Epithelial cell of proximal tubule (primary cell): ENCODE results near the gene TIMM22. TPM values are rescaled to one million over a fixed set of nuclear protein-coding genes. Genes with fewer than 3 reads are reported as not detected.
"Not testable (repeated sequence)": the region's sequence is repeated elsewhere in the genome, so short reads cannot be mapped to it uniquely, and the experiment has no call there.

Source experiments
- DNase-seq: peaks from one replicate; pipeline ENCODE4 v3.0.0-alpha.2; 2011; ENCODE audit warnings: low read depth
- H3K4me3 ChIP-seq: 2 replicates; pipeline ENCODE4 v1.5.1; 2011; ENCODE audit warnings: low read depth, mild to moderate bottlenecking, low read length
- CTCF ChIP-seq: conservative IDR thresholded peaks from 2 replicates; pipeline ENCODE4 v1.5.1; 2012; ENCODE audit warnings: low read depth, mild to moderate bottlenecking, low read length
- total RNA-seq: library from RNA; depleted of rRNA; stranded (reverse); fragments of >200 nt; gene quantifications from 2 replicates; pipeline ENCODE4 v1.2.3, GENCODE V29; 2015

TIMM22 gene
- total RNA-seq, 1 donor from 2014 or later, result 18.7 TPM

DNA sequence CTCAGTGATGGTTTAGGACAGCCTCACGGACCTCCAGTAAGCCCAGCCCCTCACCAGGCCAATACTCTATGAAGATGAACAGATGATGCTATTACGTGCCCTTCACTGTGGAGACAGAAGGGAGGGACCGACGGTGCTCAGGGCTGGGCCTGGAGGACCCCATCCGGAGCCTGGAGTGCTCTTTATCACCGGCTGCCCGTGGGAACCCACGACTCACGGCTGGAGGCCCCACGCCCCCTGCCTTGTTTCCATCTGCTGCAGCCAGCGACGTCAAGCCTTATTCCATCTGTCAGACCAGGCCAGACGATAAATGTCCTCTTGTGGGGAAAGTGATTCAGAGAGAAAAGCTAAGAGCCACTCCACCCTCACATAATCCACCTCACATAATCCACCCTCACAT lies 4.0 kb upstream of the TIMM22 start:
- no peak for DNase-seq
- H3K4me3 ChIP-seq, result no peak overlapping the region
- TF ChIP-seq CTCF, result no peak

DNA sequence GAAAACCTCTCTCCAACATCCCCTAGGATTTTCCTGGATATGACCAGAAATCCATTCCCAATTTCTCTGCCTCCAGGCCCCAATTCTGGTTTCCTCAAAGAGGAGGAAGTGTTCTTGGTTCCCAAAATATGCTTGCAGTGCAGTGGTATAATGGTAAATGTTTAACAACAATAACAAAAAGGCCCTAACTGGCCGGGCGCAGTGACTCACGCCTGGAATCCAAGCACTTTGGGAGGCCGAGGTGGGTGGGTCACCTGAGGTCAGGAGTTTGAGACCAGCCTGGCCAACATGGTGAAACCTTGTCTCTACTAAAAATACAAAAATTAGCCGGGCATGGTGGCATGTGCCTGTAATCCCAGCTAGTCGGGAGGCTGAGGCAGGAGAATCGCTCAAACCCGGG lies 1.6 kb upstream of the TIMM22 start:
- DNase-seq, result peak; percentile 46
- not testable (repeated sequence) for H3K4me3 ChIP-seq

- no peak for TF ChIP-seq CTCF
- H3K4me3 ChIP-seq, result peak overlapping the region; percentile 95
- no peak for DNase-seq
Measured at GRCh38 chr17:998111-998510, 1.2 kb downstream of the TIMM22 start.

- no peak overlapping the region for H3K4me3 ChIP-seq
- no peak for DNase-seq
- no peak for TF ChIP-seq CTCF
Measured at GRCh38 chr17:1000597-1001461, 3.9 kb downstream of the TIMM22 start.

- no peak for DNase-seq
- no peak for TF ChIP-seq CTCF
Measured at GRCh38 chr17:1001640-1002411, 4.9 kb downstream of the TIMM22 start.

DNA sequence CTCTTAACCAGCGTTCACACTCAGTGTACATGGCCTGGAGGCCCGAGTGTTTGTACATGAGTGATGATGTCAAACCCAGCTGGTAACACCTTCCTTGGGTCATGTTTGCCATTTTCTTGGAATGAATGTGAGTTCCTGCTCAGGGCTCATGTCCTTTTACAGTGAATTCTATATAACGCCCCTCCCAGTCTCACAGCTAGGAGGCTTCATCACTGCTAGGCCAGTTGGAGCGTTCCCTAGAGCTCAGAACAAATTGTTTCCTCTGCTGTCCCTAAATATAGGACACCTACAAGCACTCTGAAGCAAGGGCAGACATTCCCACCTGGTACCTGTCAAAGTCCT lies 5.5 kb downstream of the TIMM22 start:
- no peak for TF ChIP-seq CTCF
- DNase-seq, result no peak
- H3K4me3 ChIP-seq, result no peak overlapping the region

More at GRCh38 chr17:1001640-1002411, 4.9 kb downstream of the TIMM22 start:
- H3K4me3 ChIP-seq, result no peak overlapping the region

- no peak for DNase-seq
- no peak overlapping the region for H3K4me3 ChIP-seq
- TF ChIP-seq CTCF, result no peak
Measured at GRCh38 chr17:1002771-1003555, 6.0 kb downstream of the TIMM22 start.
